H9 (cell line): ENCODE measurements around the gene MSI1. TPM values are rescaled to one million over a fixed set of nuclear protein-coding genes. Genes with fewer than 3 reads are reported as not detected.

Experiments
- DNase-seq: peaks from one replicate; pipeline ENCODE4 v3.0.0-alpha.2; 2017
- H2AFZ ChIP-seq: one replicate; pipeline ENCODE4 v1.6.1; 2013; ENCODE audit warnings: mild to moderate bottlenecking, low read length, control low read depth, moderate library complexity
- H2AK5ac ChIP-seq: 2 replicates; pipeline ENCODE4 v1.6.1; 2013; ENCODE audit warnings: low read length, control low read depth, mixed read lengths; ENCODE audit not compliant: insufficient read length
- H2BK120ac ChIP-seq: one replicate; pipeline ENCODE4 v1.6.1; 2013; ENCODE audit warnings: low read depth, mild to moderate bottlenecking, low read length, control low read depth, inconsistent platforms; ENCODE audit not compliant: poor library complexity, severe bottlenecking
- H2BK12ac ChIP-seq: 2 replicates; pipeline ENCODE4 v1.6.1; 2013; ENCODE audit warnings: low read length, control low read depth, mixed read lengths, low read depth; ENCODE audit not compliant: insufficient read length
- H2BK15ac ChIP-seq: 2 replicates; pipeline ENCODE4 v1.6.1; 2013; ENCODE audit warnings: low read depth, low read length, control low read depth
- H2BK20ac ChIP-seq: one replicate; pipeline ENCODE4 v1.6.1; 2013; ENCODE audit warnings: low read depth, mild to moderate bottlenecking, low read length, control low read depth, inconsistent platforms; ENCODE audit not compliant: poor library complexity, severe bottlenecking
- H2BK5ac ChIP-seq: 2 replicates; pipeline ENCODE4 v1.6.1; 2013; ENCODE audit warnings: low read length, control low read depth, mixed read lengths; ENCODE audit not compliant: insufficient read length
- H3K14ac ChIP-seq: 2 replicates; pipeline ENCODE4 v1.6.1; 2013; ENCODE audit warnings: low read length, control low read depth; ENCODE audit not compliant: insufficient read depth
- H3K18ac ChIP-seq: 2 replicates; pipeline ENCODE4 v1.6.1; 2013; ENCODE audit warnings: low read depth, mild to moderate bottlenecking, mixed read lengths, low read length, control low read depth; ENCODE audit not compliant: insufficient read length
- H3K23ac ChIP-seq: 2 replicates; pipeline ENCODE4 v1.6.1; 2013; ENCODE audit warnings: low read length, control low read depth, mixed read lengths, low read depth; ENCODE audit not compliant: insufficient read length
- H3K23me2 ChIP-seq: 2 replicates; pipeline ENCODE4 v1.6.1; 2013; ENCODE audit warnings: low read depth, mild to moderate bottlenecking, mixed read lengths, low read length, control low read depth; ENCODE audit not compliant: insufficient read length, poor library complexity, severe bottlenecking
- H3K27ac ChIP-seq: 2 replicates; pipeline ENCODE4 v1.5.1; 2013; ENCODE audit warnings: low read length, control low read depth, mixed read lengths, low read depth; ENCODE audit not compliant: insufficient read length
- H3K27me3 ChIP-seq: 2 replicates; pipeline ENCODE4 v1.6.1; 2013; ENCODE audit warnings: low read length, control low read depth, inconsistent platforms; ENCODE audit not compliant: insufficient read depth
- H3K4ac ChIP-seq: 2 replicates; pipeline ENCODE4 v1.6.1; 2013; ENCODE audit warnings: low read depth, mild to moderate bottlenecking, control low read depth, inconsistent platforms, low read length, moderate library complexity
- H3K4me1 ChIP-seq: 2 replicates; pipeline ENCODE4 v1.6.1; 2013; ENCODE audit warnings: low read length, control low read depth, inconsistent platforms; ENCODE audit not compliant: insufficient read depth
- H3K4me2 ChIP-seq: 2 replicates; pipeline ENCODE4 v1.6.1; 2013; ENCODE audit warnings: low read length, control low read depth, mixed read lengths; ENCODE audit not compliant: insufficient read length, insufficient read depth
- H3K56ac ChIP-seq: 2 replicates; pipeline ENCODE4 v1.6.1; 2013; ENCODE audit warnings: low read depth, mild to moderate bottlenecking, mixed read lengths, low read length, control low read depth; ENCODE audit not compliant: insufficient read length
- H3K79me1 ChIP-seq: 2 replicates; pipeline ENCODE4 v1.6.1; 2013; ENCODE audit warnings: low read depth, mild to moderate bottlenecking, moderate library complexity, low read length, control low read depth, inconsistent platforms; ENCODE audit not compliant: insufficient read depth, poor library complexity, severe bottlenecking
- H3K79me2 ChIP-seq: 2 replicates; pipeline ENCODE4 v1.6.1; 2013; ENCODE audit warnings: low read length, control low read depth, inconsistent platforms; ENCODE audit not compliant: insufficient read depth
- H3K9ac ChIP-seq: 2 replicates; pipeline ENCODE4 v1.6.1; 2013; ENCODE audit warnings: low read length, control low read depth, mixed read lengths; ENCODE audit not compliant: insufficient read length; ENCODE audit errors: extremely low read depth
- H3K9me3 ChIP-seq: one replicate; pipeline ENCODE4 v1.6.1; 2013; ENCODE audit warnings: low read depth, low read length, inconsistent platforms; ENCODE audit not compliant: control insufficient read depth
- H3T11ph ChIP-seq: one replicate; pipeline ENCODE4 v1.6.1; 2013; ENCODE audit warnings: mild to moderate bottlenecking, low read length, control low read depth, inconsistent platforms
- H4K20me1 ChIP-seq: one replicate; pipeline ENCODE4 v1.6.1; 2013; ENCODE audit not compliant: control insufficient read depth, insufficient read length, insufficient read depth
- H4K5ac ChIP-seq: 2 replicates; pipeline ENCODE4 v1.6.1; 2013; ENCODE audit warnings: low read depth, mild to moderate bottlenecking, mixed read lengths, low read length, control low read depth; ENCODE audit not compliant: insufficient read length
- H4K8ac ChIP-seq: replicated peaks from 2 replicates; pipeline ENCODE4 v1.6.1; 2013; ENCODE audit warnings: low read length, control low read depth, mixed read lengths, low read depth; ENCODE audit not compliant: insufficient read length
- H4K91ac ChIP-seq: 2 replicates; pipeline ENCODE4 v1.6.1; 2013; ENCODE audit warnings: low read depth, mild to moderate bottlenecking, moderate library complexity, mixed read lengths, low read length, control low read depth; ENCODE audit not compliant: insufficient read length
- H3K27ac Mint-ChIP-seq, 3 experiments: 2 replicates in 2 of 3; 3 replicates in 1 of 3; pipeline ENCODE4 v1.8.0; 2020 to 2021; ENCODE audit warnings: mixed read lengths in 3 of 3, mild to moderate bottlenecking in 1 of 3, moderate library complexity in 1 of 3
- H3K27me3 Mint-ChIP-seq: 2 replicates; pipeline ENCODE4 v1.8.0; 2021; ENCODE audit warnings: low read depth, mild to moderate bottlenecking, moderate library complexity, mixed read lengths
- H3K36me3 Mint-ChIP-seq, 3 experiments: 2 replicates in 2 of 3; 3 replicates in 1 of 3; pipeline ENCODE4 v1.8.0; 2020 to 2021; ENCODE audit warnings: low read depth in 3 of 3, mixed read lengths in 3 of 3; ENCODE audit not compliant: insufficient read depth in 1 of 3
- H3K4me1 Mint-ChIP-seq, 2 experiments: 2 replicates each; pipeline ENCODE4 v1.8.0; 2020; ENCODE audit warnings: mixed read lengths in 2 of 2
- H3K4me3 Mint-ChIP-seq, 2 experiments: 2 replicates in 1 of 2; 3 replicates in 1 of 2; pipeline ENCODE4 v1.8.0; 2020 to 2021; ENCODE audit warnings: mild to moderate bottlenecking in 2 of 2, mixed read lengths in 2 of 2, moderate library complexity in 1 of 2
- H3K9me3 Mint-ChIP-seq, 2 experiments: 2 replicates in 1 of 2; 3 replicates in 1 of 2; pipeline ENCODE4 v1.8.0; 2020; ENCODE audit warnings: mild to moderate bottlenecking in 2 of 2, mixed read lengths in 2 of 2, moderate library complexity in 1 of 2
- CTCF ChIP-seq: fragments of 200-600 bp; sonication (generic); conservative IDR thresholded peaks from 3 replicates; pipeline ENCODE4 v1.8.0; 2021; ENCODE audit warnings: antibody characterized with exemption, mild to moderate bottlenecking
- WGBS: extraction: QIAGEN DNeasy Blood & Tissue Kit; methylation state at CpG from one replicate; pipeline ENCODE4 v1.1.7; 2013; ENCODE audit warnings: missing lambda C conversion rate, low lambda C conversion rate, mixed read lengths; ENCODE audit not compliant: insufficient read length; ENCODE audit errors: extremely low coverage; 5-methylcytosine and 5-hydroxymethylcytosine counted together
- total RNA-seq: library from RNA; stranded (reverse); gene quantifications from 2 replicates; pipeline ENCODE4 v1.2.1, GENCODE V29; 2021

Gene MSI1
- total RNA-seq, 1 experiment from 2014 or later: 91.5 TPM

DNA sequence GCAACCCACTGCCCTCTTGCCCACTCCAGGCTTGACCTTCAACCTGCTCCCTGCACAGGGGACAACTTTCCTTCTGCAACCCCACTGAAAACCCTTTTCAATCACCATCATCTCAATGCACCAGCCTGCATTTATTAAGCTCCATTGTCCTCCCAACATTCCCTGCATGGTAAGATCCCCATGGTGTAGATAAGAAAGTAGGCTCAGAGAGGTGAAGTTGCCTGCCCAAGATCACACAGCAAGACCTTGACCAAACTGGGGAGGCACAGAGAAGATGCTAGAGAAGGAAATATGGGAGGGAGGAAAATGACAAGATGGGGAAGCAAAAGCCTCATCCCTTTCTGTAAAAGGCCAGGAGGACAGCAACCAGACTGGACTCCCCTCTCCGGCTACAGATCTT lies 9.8 kb downstream of the MSI1 start:
- no peak overlapping the region for H4K91ac ChIP-seq
- H3K4ac ChIP-seq: no peak overlapping the region
- H3K23me2 ChIP-seq: no peaks in the 10 kb centered on the region
- TF ChIP-seq CTCF: no peak
- no peak overlapping the region for H3K27ac ChIP-seq
- Mint-ChIP-seq H3K36me3 (peaks cover 38 to 81% (median 80%) of the 10 kb centered on the region in 3 experiments), H3K4me3 (peak overlapping the region in 1 of 2 experiments; percentile 5; a peak in 1 of 5 replicates), H3K27ac (peak overlapping the region; percentile 17 to 79 (median 24); a peak in 6 of 7 replicates), H3K4me1 (peaks cover 57 to 58% of the 10 kb centered on the region in 2 experiments), H3K27me3 (no peaks in the 10 kb centered on the region; the same call in 1 of the 2 replicates), H3K9me3 (no peaks in the 10 kb centered on the region)
- H3K23ac ChIP-seq: no peak overlapping the region
- no peak overlapping the region for H2AFZ ChIP-seq
- H3K56ac ChIP-seq: no peak overlapping the region
- no peak overlapping the region for H2BK5ac ChIP-seq
- H3K4me2 ChIP-seq: no peak overlapping the region
- no peak overlapping the region for H3K9ac ChIP-seq
- H3K18ac ChIP-seq: no peak overlapping the region
- DNase-seq: no peak
- H3K9me3 ChIP-seq: no peaks in the 10 kb centered on the region
- peaks cover 9% of the 10 kb centered on the region; the same call in 1 of the 2 replicates for H3K4me1 ChIP-seq
- no peak overlapping the region for H2BK12ac ChIP-seq
- H3K27me3 ChIP-seq: no peaks in the 10 kb centered on the region
- no peaks in the 10 kb centered on the region for H3K79me2 ChIP-seq
- WGBS: no CpG with 5 or more reads among the region's 1 CpG
- H4K20me1 ChIP-seq: peaks cover 2% of the 10 kb centered on the region
- no peak overlapping the region for H3T11ph ChIP-seq
- H4K8ac ChIP-seq: no peak overlapping the region
- H2BK20ac ChIP-seq: no peak overlapping the region
- no peak overlapping the region for H3K14ac ChIP-seq
- H2BK15ac ChIP-seq: no peak overlapping the region
- H3K79me1 ChIP-seq: no peaks in the 10 kb centered on the region
- H4K5ac ChIP-seq: no peak overlapping the region
- H2AK5ac ChIP-seq: no peak overlapping the region
- H2BK120ac ChIP-seq: no peak overlapping the region
